HFF-Myc (cell line): ENCODE data around the gene ANGPTL3.
"Not testable (repeated sequence)": the region's sequence is repeated elsewhere in the genome, so short reads cannot be mapped to it uniquely, and the experiment has no call there.

Source experiments
- DNase-seq: peaks from one replicate; pipeline ENCODE4 v3.0.0-alpha.2; 2011; ENCODE audit warnings: low read depth; ENCODE audit errors: extremely low read depth
- H3K4me3 ChIP-seq: replicated peaks from 2 replicates; pipeline ENCODE4 v1.5.1; 2011; ENCODE audit warnings: low read depth, mild to moderate bottlenecking, control low read depth, low read length
- CTCF ChIP-seq: IDR thresholded peaks from 2 replicates; pipeline ENCODE4 v1.5.1; 2012; ENCODE audit warnings: mild to moderate bottlenecking, low read depth, low read length, control low read depth; ENCODE audit errors: missing control alignments

ANGPTL3 gene

GRCh38 chr1:62599044-62599443 is 1.7 kb downstream of the ANGPTL3 start:
- TF ChIP-seq CTCF: no peak

GRCh38 chr1:62601457-62601856 is 4.1 kb downstream of the ANGPTL3 start:
- TF ChIP-seq CTCF: no peak
- no peak overlapping the region for H3K4me3 ChIP-seq
- DNase-seq: no peak

More at GRCh38 chr1:62599044-62599443, 1.7 kb downstream of the ANGPTL3 start:
- no peak overlapping the region for H3K4me3 ChIP-seq
- DNase-seq: no peak

- no peak overlapping the region for H3K4me3 ChIP-seq
- TF ChIP-seq CTCF: no peak
- no peak for DNase-seq
Observed at GRCh38 chr1:62608905-62609304, 11.6 kb downstream of the ANGPTL3 start.

GRCh38 chr1:62610588-62610987 is 13.3 kb downstream of the ANGPTL3 start:
- not testable (repeated sequence) for H3K4me3 ChIP-seq, DNase-seq

GRCh38 chr1:62612770-62613169 is 15.4 kb downstream of the ANGPTL3 start:
- no peak for DNase-seq
- H3K4me3 ChIP-seq: no peak overlapping the region
- TF ChIP-seq CTCF: no peak

GRCh38 chr1:62613325-62613727 is 16.0 kb downstream of the ANGPTL3 start:
- TF ChIP-seq CTCF: no peak
- DNase-seq: no peak
- no peak overlapping the region for H3K4me3 ChIP-seq

GRCh38 chr1:62613890-62614289 is 16.6 kb downstream of the ANGPTL3 start:
- no peak overlapping the region for H3K4me3 ChIP-seq
- TF ChIP-seq CTCF: no peak
- DNase-seq: no peak
